Vagina (tissue), 2 donors: ENCODE data around the gene POLR3B.

Experiments
- POLR2A ChIP-seq, 2 donors: fragments of 450-650 bp; IDR thresholded peaks; one replicate each; pipeline ENCODE4 v1.6.1; 2017; ENCODE audit warnings: antibody characterized with exemption in 2 of 2, mild to moderate bottlenecking in 2 of 2, moderate library complexity in 2 of 2
- POLR2AphosphoS5 ChIP-seq, 2 donors: sonication (generic); formaldehyde crosslinking; IDR thresholded peaks; one replicate each; pipeline ENCODE4 v1.9.0; 2017; ENCODE audit warnings: antibody characterized with exemption in 2 of 2, mild to moderate bottlenecking in 2 of 2, low read depth in 1 of 2; ENCODE audit not compliant: insufficient read depth in 1 of 2
- TF ChIP-seq, protein P1 (sequence below), 3 experiments: fragments of 450-650 bp in 2 of 3; fragments of 200-600 bp in 1 of 3; sonication (generic) in 1 of 3; IDR thresholded peaks; one replicate each; pipeline ENCODE4 v1.5.1; 2017 to 2019; ENCODE audit warnings: antibody characterized with exemption in 3 of 3, mild to moderate bottlenecking in 2 of 3, moderate library complexity in 2 of 3

DNA sequence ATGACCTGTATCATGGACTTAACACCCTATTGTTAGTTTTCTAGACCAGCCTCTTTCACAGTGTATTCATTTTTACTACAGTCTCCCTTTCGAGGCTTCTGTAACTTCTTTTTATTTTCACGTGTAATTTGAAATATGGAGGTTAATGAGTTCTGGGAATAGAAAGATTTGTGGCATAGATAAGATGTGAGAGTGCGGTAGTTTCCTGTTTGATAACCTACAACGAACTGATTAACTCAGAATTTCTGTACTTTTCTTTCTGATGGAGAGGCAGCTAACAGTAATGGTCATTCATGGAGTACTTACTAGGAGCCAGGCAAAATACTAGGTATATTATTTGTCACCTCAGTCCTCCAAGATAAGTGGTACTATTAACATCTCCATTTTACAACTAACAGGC lies 21.2 kb downstream of the POLR3B start:
- TF ChIP-seq, protein P1, sequence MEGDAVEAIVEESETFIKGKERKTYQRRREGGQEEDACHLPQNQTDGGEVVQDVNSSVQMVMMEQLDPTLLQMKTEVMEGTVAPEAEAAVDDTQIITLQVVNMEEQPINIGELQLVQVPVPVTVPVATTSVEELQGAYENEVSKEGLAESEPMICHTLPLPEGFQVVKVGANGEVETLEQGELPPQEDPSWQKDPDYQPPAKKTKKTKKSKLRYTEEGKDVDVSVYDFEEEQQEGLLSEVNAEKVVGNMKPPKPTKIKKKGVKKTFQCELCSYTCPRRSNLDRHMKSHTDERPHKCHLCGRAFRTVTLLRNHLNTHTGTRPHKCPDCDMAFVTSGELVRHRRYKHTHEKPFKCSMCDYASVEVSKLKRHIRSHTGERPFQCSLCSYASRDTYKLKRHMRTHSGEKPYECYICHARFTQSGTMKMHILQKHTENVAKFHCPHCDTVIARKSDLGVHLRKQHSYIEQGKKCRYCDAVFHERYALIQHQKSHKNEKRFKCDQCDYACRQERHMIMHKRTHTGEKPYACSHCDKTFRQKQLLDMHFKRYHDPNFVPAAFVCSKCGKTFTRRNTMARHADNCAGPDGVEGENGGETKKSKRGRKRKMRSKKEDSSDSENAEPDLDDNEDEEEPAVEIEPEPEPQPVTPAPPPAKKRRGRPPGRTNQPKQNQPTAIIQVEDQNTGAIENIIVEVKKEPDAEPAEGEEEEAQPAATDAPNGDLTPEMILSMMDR (IDR thresholded peaks at IDR 0.05), result no peak
- TF ChIP-seq POLR2A (IDR thresholded peaks at IDR 0.05), result no peak
- TF ChIP-seq POLR2AphosphoS5 (IDR thresholded peaks at IDR 0.05; ENCODE audit: insufficient read depth in 1 of 2, low read depth in 1 of 2), result no peak
